GM18526 (cell line): ENCODE results near the gene FAP.

ENCODE experiments used
- POLR2A ChIP-seq: IDR thresholded peaks from 3 replicates; pipeline ENCODE4 v1.6.1; 2011; ENCODE audit not compliant: insufficient read length; ENCODE audit errors: extremely low read depth

The FAP gene

GRCh38 chr2:162217598-162217997, 25.6 kb downstream of the FAP start:
- TF ChIP-seq POLR2A, result no peak

GRCh38 chr2:162215162-162215561, 28.1 kb downstream of the FAP start:
- no peak for TF ChIP-seq POLR2A

GRCh38 chr2:162212366-162212765, 30.9 kb downstream of the FAP start:
- no peak for TF ChIP-seq POLR2A

GRCh38 chr2:162211732-162212131, 31.5 kb downstream of the FAP start:
- no peak for TF ChIP-seq POLR2A

- no peak for TF ChIP-seq POLR2A
Observed at GRCh38 chr2:162210385-162210784, 32.9 kb downstream of the FAP start.

- no peak for TF ChIP-seq POLR2A
Observed at GRCh38 chr2:162202203-162202602, 41.0 kb downstream of the FAP start.

GRCh38 chr2:162200636-162201035, 42.6 kb downstream of the FAP start:
- TF ChIP-seq POLR2A, result no peak

GRCh38 chr2:162199913-162200312, 43.3 kb downstream of the FAP start:
- no peak for TF ChIP-seq POLR2A

GRCh38 chr2:162198239-162198638, 45.0 kb downstream of the FAP start:
- TF ChIP-seq POLR2A, result no peak

- TF ChIP-seq POLR2A, result no peak
Observed at GRCh38 chr2:162197069-162197825, 46.0 kb downstream of the FAP start.

- no peak for TF ChIP-seq POLR2A
Observed at GRCh38 chr2:162196638-162197037, 46.6 kb downstream of the FAP start.

- TF ChIP-seq POLR2A, result no peak
Observed at GRCh38 chr2:162188451-162188850, 54.8 kb downstream of the FAP start.

GRCh38 chr2:162185541-162186232, 57.6 kb downstream of the FAP start:
- TF ChIP-seq POLR2A, result no peak

GRCh38 chr2:162184821-162185450, 58.3 kb downstream of the FAP start:
- no peak for TF ChIP-seq POLR2A

GRCh38 chr2:162184359-162184758, 58.9 kb downstream of the FAP start:
- no peak for TF ChIP-seq POLR2A

- TF ChIP-seq POLR2A, result no peak
Observed at GRCh38 chr2:162182395-162182794, 60.9 kb downstream of the FAP start.
